Parathyroid adenoma (tissue), 2 donors: ENCODE measurements around the gene RNASEH1.
"Not testable (repeated sequence)": the region's sequence is repeated elsewhere in the genome, so short reads cannot be mapped to it uniquely, and the experiment has no call there.

Experiments used
- H2AFZ ChIP-seq: fragments of 300-600 bp; sonication (generic); one replicate; pipeline ENCODE4 v1.7.0; 2017; ENCODE audit warnings: antibody characterized with exemption, mild to moderate bottlenecking
- H3K27ac ChIP-seq: fragments of 300-600 bp; sonication (generic); one replicate; pipeline ENCODE4 v1.7.0; 2017
- H3K27me3 ChIP-seq: fragments of 300-600 bp; sonication (generic); one replicate; pipeline ENCODE4 v1.7.0; 2017; ENCODE audit warnings: low read length; ENCODE audit not compliant: control insufficient read depth, insufficient read depth
- H3K36me3 ChIP-seq: fragments of 300-600 bp; sonication (generic); one replicate; pipeline ENCODE4 v1.7.0; 2017; ENCODE audit warnings: low read length; ENCODE audit not compliant: control insufficient read depth, insufficient read depth
- H3K4me1 ChIP-seq: fragments of 300-600 bp; sonication (generic); one replicate; pipeline ENCODE4 v1.7.0; 2017; ENCODE audit warnings: control low read depth
- H3K4me2 ChIP-seq: fragments of 300-600 bp; sonication (generic); one replicate; pipeline ENCODE4 v1.7.0; 2017; ENCODE audit warnings: low read length
- H3K4me3 ChIP-seq: fragments of 300-600 bp; sonication (generic); one replicate; pipeline ENCODE4 v1.7.0; 2017; ENCODE audit warnings: low read depth, low read length
- H3K79me2 ChIP-seq: fragments of 300-600 bp; sonication (generic); one replicate; pipeline ENCODE4 v1.7.0; 2017; ENCODE audit warnings: control low read depth
- H3K9ac ChIP-seq: fragments of 300-600 bp; sonication (generic); one replicate; pipeline ENCODE4 v1.7.0; 2017; ENCODE audit warnings: mild to moderate bottlenecking
- H3K9me3 ChIP-seq: fragments of 300-600 bp; sonication (generic); one replicate; pipeline ENCODE4 v1.7.0; 2017; ENCODE audit warnings: low read length; ENCODE audit not compliant: control insufficient read depth
- CTCF ChIP-seq: fragments of 300-600 bp; sonication (generic); IDR thresholded peaks from one replicate; pipeline ENCODE4 v1.7.0; 2017; ENCODE audit warnings: antibody characterized with exemption, mild to moderate bottlenecking
- donor health status: primary hyperparathyroidism.

RNASEH1 gene

GRCh38 chr2:3580449-3580848, 22.3 kb upstream of the RNASEH1 start:
- no peak overlapping the region for H3K4me2 ChIP-seq
- no peak for TF ChIP-seq CTCF
- H3K27ac ChIP-seq, result no peak overlapping the region
- H3K4me3 ChIP-seq, result no peak overlapping the region
- peaks cover 3% of the 10 kb centered on the region for H3K36me3 ChIP-seq
- peaks cover 8% of the 10 kb centered on the region for H3K4me1 ChIP-seq
- no peak overlapping the region for H3K9ac ChIP-seq
- H3K9me3 ChIP-seq, result no peaks in the 10 kb centered on the region
- no peak overlapping the region for H2AFZ ChIP-seq
- H3K79me2 ChIP-seq, result peaks cover 11% of the 10 kb centered on the region
- H3K27me3 ChIP-seq, result no peaks in the 10 kb centered on the region

- no peaks in the 10 kb centered on the region for H3K36me3 ChIP-seq
- no peak overlapping the region for H3K4me2 ChIP-seq
- H3K27me3 ChIP-seq, result no peaks in the 10 kb centered on the region
- H3K9me3 ChIP-seq, result no peaks in the 10 kb centered on the region
- H3K4me1 ChIP-seq, result peaks cover 8% of the 10 kb centered on the region
- no peak for TF ChIP-seq CTCF
- H2AFZ ChIP-seq, result no peak overlapping the region
- H3K79me2 ChIP-seq, result peaks cover 15% of the 10 kb centered on the region
- H3K27ac ChIP-seq, result no peak overlapping the region
- H3K4me3 ChIP-seq, result no peak overlapping the region
- H3K9ac ChIP-seq, result no peak overlapping the region
These were observed 20.9 kb upstream of the RNASEH1 start for GRCh38 chr2:3578987-3579386.

- Histone ChIP-seq H3K9ac (peak overlapping the region; percentile 91), H3K4me3 (peak overlapping the region; percentile 76), H3K4me2 (peak overlapping the region; percentile 86), H3K27ac (peak overlapping the region; percentile 94), H3K79me2 (peaks cover 15% of the 10 kb centered on the region)
- not testable (repeated sequence) for H3K36me3 ChIP-seq, H2AFZ ChIP-seq, H3K9me3 ChIP-seq, H3K27me3 ChIP-seq, H3K4me1 ChIP-seq
These were observed 18.1 kb upstream of the RNASEH1 start for GRCh38 chr2:3576263-3576630.

DNA sequence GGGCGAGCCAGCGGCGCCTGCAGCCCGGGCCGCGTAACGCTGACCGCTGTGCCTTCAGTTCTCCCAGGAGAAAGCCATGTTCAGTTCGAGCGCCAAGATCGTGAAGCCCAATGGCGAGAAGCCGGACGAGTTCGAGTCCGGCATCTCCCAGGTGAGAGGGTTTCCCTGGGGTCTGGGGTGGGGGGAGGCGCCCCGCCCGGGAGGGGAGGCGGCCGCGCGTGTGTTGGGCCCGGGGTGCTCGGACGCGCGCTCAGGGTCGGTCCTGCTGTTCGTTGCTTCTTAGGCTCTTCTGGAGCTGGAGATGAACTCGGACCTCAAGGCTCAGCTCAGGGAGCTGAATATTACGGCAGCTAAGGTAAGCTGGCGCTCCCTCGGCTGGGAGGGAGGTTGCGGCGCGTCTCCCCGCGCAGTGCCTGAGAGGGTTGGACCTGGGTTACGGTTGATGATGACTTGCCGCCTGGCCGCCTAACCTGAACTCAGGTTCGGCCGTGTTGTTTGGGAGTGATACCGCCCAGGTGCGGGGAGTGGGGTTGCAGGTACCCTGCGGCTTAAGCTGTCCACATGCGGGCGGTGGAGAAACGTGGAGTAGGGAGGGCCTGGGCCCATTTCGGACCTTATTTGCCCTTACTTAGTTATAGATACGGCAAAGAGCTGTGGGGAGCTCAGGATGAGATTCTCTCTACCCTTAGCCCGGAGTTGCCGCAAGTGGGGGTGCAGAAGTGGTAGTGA, 17.6 kb upstream of the RNASEH1 start:
- Histone ChIP-seq H3K27ac (peak overlapping the region; percentile 94), H3K79me2 (peaks cover 15% of the 10 kb centered on the region), H3K36me3 (no peaks in the 10 kb centered on the region), H3K4me3 (peak overlapping the region; percentile 76), H3K4me1 (peaks cover 8% of the 10 kb centered on the region), H3K27me3 (no peaks in the 10 kb centered on the region), H3K4me2 (peak overlapping the region; percentile 86), H3K9ac (peak overlapping the region; percentile 91), H2AFZ (peak overlapping the region; percentile 99), H3K9me3 (no peaks in the 10 kb centered on the region)
- no peak for TF ChIP-seq CTCF

DNA sequence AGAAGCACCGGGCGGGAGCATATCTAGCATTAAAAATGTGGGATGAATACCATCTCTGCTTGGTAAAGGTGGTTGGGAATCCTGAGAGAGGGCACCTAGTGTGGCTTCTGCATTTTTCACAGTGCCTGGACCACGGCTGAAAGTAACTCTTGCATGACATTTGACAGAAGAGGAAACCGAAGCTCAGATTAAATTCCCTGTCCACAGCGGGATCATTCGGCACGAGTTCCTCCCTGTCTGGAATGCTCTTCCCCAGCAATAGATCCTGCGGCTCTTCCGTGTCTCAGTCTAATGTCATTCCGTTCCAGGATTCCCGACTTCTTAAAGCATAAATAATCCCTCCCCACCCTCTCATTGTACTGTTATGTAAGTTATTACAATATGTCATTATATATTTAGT, 16.0 kb upstream of the RNASEH1 start:
- H3K9me3 ChIP-seq, result no peaks in the 10 kb centered on the region
- peaks cover 15% of the 10 kb centered on the region for H3K79me2 ChIP-seq
- peaks cover 8% of the 10 kb centered on the region for H3K4me1 ChIP-seq
- no peaks in the 10 kb centered on the region for H3K27me3 ChIP-seq
- H3K4me2 ChIP-seq, result no peak overlapping the region
- H3K27ac ChIP-seq, result no peak overlapping the region
- no peaks in the 10 kb centered on the region for H3K36me3 ChIP-seq
- H2AFZ ChIP-seq, result peak overlapping the region; percentile 2
- no peak overlapping the region for H3K4me3 ChIP-seq
- no peak for TF ChIP-seq CTCF
- H3K9ac ChIP-seq, result no peak overlapping the region
